Fibroblast of the aortic adventitia (primary cell): ENCODE results near the gene KCNE2. TPM values are rescaled to one million over a fixed set of nuclear protein-coding genes. Genes with fewer than 3 reads are reported as not detected.

ENCODE experiments used
- total RNA-seq: library from RNA; depleted of rRNA; stranded (reverse); fragments of >200 nt; gene quantifications from 2 replicates; pipeline ENCODE4 v1.2.3, GENCODE V29; 2012; ENCODE audit warnings: low replicate concordance

KCNE2 gene
- total RNA-seq, 1 donor, result not detected

Other genes with a start within 250 kb of the KCNE2 start
- gene SMIM11, start 11.5 kb downstream of the KCNE2 start, total RNA-seq, result 1.9 and 6.5 TPM in 2 replicates
- gene SMIM34, start 59.9 kb downstream of the KCNE2 start, total RNA-seq, result 0.90 TPM in 1 of 2 replicates, not detected in the other
- 0.09 and 0.74 TPM in 2 replicates for gene KCNE1, start 148.2 kb downstream of the KCNE2 start, total RNA-seq